GM18505 (cell line): ENCODE measurements around the gene KIF27.
A peak's percentile ranks its signal among the peaks of the same experiment; 100 is the strongest.
"Not testable (repeated sequence)": the region's sequence is repeated elsewhere in the genome, so short reads cannot be mapped to it uniquely, and the experiment has no call there.

Source experiments
- ATAC-seq: cut with Tn5 transposase; IDR thresholded peaks from one replicate; pipeline ENCODE4 v1.9.1; 2021; ENCODE audit not compliant: unreplicated experiment
- POLR2A ChIP-seq: IDR thresholded peaks from 4 replicates; pipeline ENCODE4 v1.6.1; 2011; ENCODE audit warnings: borderline replicate concordance; ENCODE audit not compliant: insufficient read depth, insufficient read length; ENCODE audit errors: extremely low read depth

The KIF27 gene

DNA sequence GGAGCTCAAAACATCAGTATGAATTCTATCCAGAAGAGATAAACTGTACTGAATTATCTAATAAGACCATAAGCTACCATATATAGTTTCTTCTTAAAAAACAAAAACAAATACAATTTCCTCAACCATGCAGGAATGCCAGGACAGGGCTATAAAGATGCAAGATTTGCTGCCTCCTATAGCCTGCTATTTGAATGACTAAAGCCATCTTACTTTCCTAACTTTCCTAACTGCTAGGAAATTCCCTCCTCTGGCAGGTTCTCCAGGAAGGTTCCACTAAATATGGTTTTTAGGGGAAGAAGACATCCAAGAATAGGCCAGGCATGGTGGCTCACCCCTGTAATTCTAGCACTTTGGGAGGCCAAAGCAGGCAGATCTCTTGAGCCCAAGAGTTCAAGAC lies 15.1 kb downstream of the KIF27 start:
- TF ChIP-seq POLR2A = no peak

GRCh38 chr9:83900615-83901014 lies 20.6 kb downstream of the KIF27 start:
- not testable (repeated sequence) for ATAC-seq

More for the DNA sequence above, 15.1 kb downstream of the KIF27 start:
- no peak for ATAC-seq

GRCh38 chr9:83894301-83894700 lies 26.9 kb downstream of the KIF27 start:
- not testable (repeated sequence) for ATAC-seq

DNA sequence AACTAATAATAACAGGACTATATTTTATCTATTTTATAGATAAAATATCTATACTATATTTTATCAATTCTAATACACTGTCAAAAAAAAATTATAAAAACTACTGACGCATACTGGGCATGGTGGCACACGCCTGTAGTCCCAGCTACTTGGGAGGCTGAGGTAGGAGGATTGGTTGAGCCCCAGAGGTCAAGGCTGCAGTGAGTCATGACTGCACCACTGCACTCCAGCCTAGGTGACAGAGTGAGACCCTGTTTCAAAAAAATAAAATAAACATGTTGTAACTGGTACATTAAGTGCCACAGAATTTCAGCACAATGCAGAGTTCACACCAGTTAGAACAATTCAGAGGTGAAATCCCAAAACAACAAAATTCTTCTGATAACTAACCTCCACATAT lies 34.7 kb downstream of the KIF27 start:
- ATAC-seq = not testable (repeated sequence)

- ATAC-seq = not testable (repeated sequence)
Measured at GRCh38 chr9:83885559-83886240, 35.5 kb downstream of the KIF27 start.

- ATAC-seq = not testable (repeated sequence)
Measured at GRCh38 chr9:83881687-83882408, 39.4 kb downstream of the KIF27 start.

DNA sequence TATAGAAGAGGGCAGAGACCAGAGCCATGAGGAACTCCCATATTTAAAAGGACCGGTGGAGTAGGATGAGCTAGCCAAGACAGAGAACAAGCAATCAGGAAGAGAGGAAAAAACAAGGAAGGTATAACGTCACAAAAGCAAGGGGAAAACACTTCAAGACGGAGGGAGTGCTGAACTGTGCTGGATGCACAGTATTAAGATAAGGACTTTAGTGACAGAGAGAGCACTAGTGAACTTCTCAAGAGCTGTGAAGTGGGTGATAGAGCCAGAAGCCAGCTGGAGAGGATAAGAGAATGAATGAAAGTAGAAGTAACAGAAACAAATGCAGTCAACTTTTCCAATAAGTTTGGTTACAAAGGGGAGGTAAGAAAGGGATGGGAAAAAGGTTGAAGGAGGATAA lies 45.7 kb downstream of the KIF27 start:
- ATAC-seq = not testable (repeated sequence)

DNA sequence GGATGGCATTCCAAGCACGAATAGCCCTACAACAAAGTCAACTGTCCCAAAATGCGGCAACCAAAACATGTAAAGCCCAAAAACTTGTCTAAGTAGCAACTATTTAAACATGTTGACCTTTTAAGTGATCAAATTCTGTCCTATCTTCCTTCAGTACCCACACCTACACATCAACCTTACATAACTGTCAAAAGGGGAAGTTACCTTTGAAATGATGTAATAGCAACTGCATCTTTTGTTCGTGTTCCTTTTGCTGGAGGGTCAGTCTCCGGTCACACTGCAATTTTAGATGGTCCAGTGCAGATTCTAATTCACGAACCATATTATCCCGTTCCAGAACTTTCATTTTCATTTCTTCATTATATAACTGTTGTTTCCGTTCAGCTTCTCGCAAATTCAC lies 71.3 kb downstream of the KIF27 start:
- not testable (repeated sequence) for ATAC-seq

GRCh38 chr9:83837070-83837643 lies 84.1 kb downstream of the KIF27 start:
- ATAC-seq = not testable (repeated sequence)

- not testable (repeated sequence) for ATAC-seq
Measured at GRCh38 chr9:83830426-83831071, 90.7 kb downstream of the KIF27 start.

DNA sequence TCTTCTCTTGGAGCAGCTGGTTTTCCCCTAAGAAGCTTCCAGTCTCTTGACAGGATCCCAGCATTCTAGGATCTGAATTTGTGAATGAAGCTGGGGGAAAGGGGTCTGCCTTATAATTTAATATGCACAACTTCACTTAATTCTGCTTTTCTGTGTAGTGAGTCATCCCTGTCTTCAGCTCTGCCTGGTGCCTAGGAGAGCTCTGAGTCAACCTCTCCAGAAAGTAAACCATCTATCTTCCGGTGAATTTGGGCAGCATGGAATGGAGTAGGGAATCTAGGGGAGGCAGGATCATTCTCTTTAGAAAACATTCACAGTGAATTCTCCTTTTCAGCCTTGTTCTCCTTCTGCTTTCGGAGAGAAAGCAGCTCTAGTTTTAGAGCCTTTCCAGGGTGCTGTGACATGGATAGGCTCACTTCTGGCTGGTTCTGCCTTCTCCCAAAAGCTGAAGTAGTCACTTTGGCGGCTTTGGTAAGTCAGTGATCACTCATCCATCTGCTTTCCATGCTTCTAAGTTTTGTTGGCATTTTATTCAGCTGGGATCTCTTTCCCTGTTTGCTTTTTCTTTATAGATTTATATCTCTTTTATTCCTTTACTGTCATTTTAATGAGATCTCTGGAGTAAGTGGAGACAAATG lies 96.1 kb downstream of the KIF27 start:
- ATAC-seq = not testable (repeated sequence)

- ATAC-seq = peak; percentile 85
Measured at GRCh38 chr9:83817356-83818278, 103.6 kb downstream of the KIF27 start, which contains the start of gene GKAP1. GKAP1 (minus strand) TSS chr9:83817769; CDS start chr9:83806517, 11,252 bp downstream.

GRCh38 chr9:83817011-83817355 lies 104.2 kb downstream of the KIF27 start:
- ATAC-seq = peak; percentile 7

DNA sequence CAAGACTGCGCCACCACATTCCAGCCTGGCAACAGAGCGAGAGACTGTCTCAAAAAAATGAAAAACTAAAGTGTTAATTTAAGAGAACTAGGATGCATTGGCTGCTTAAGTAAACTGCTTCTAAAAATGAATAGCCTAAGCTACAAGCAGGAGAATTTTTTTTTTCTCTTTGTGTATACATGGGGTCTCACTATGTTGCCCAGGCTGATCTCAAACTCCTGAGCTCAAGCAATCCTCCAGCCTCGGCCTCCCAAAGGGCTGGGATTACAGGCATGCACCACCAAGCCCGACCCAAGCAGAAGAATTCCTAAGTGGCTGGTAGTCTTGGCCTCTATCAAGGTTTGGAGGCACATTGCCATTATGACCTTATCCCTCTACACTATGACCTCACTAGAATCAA lies 106.1 kb downstream of the KIF27 start:
- not testable (repeated sequence) for ATAC-seq

DNA sequence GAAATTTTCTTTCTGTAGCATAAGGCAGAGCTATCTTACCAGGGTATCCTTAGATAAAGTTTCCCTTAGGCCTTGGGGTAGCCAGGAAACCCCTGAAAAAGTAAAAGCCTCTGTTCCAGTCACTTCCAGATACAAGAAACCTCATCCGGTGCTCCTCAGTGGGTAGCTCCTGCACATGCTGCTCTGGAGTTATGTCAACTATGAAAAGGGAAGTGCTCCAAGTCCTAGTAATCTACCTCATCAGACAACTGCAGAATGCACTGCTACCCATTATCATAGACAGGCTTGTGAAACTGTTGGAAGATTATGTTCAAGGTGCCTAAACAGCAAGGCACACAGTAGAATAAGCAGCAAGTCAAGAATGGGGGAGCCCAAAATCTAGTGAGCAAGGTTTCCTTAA lies 112.0 kb downstream of the KIF27 start:
- not testable (repeated sequence) for ATAC-seq

DNA sequence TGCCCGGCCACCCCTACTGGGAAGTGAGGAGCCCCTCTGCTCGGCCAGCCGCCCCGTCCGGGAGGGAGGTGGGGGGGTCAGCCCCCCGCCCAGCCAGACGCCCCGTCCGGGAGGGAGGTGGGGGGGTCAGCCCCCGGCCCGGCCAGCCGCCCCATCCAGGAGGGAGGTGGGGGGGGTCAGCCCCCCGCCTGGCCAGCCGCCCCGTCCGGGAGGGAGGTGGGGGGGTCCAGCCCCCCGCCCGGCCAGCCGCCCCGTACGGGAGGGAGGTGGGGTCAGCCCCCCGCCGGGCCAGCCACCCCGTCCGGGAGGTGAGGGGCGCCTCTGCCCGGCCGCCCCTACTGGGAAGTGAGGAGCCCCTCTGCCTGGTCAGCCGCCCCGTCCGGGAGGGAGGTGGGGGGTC lies 116.8 kb downstream of the KIF27 start:
- not testable (repeated sequence) for ATAC-seq

- not testable (repeated sequence) for ATAC-seq
Measured at GRCh38 chr9:83803941-83804340, 117.3 kb downstream of the KIF27 start.
